Stimulated activated CD4-positive, alpha-beta T cell treated with anti-CD3 and anti-CD28 coated beads, TNF-alpha, amount 100 ng/mL, for 1 hour (primary cell): ENCODE data around the gene STK24.

ENCODE experiments used
- DNase-seq, 3 donors: peaks; one replicate each; pipeline ENCODE4 v3.0.0-alpha.2; 2020; ENCODE audit warnings: low read depth in 3 of 3, low spot score in 1 of 3

Gene STK24

GRCh38 chr13:98439896-98440295 lies 137.0 kb downstream of the STK24 start:
- DNase-seq = no peak

GRCh38 chr13:98439126-98439828 lies 137.6 kb downstream of the STK24 start:
- no peak for DNase-seq

- DNase-seq = no peak
These were observed 138.4 kb downstream of the STK24 start for GRCh38 chr13:98438246-98439125.

- no peak for DNase-seq
These were observed 140.5 kb downstream of the STK24 start for GRCh38 chr13:98436233-98436910.

GRCh38 chr13:98435376-98435775 lies 141.5 kb downstream of the STK24 start:
- no peak for DNase-seq

GRCh38 chr13:98434060-98434459 lies 142.8 kb downstream of the STK24 start:
- no peak for DNase-seq

GRCh38 chr13:98433654-98434053 lies 143.3 kb downstream of the STK24 start:
- no peak for DNase-seq

- no peak for DNase-seq
These were observed 144.3 kb downstream of the STK24 start for GRCh38 chr13:98432638-98433037.

GRCh38 chr13:98429977-98430736 lies 146.8 kb downstream of the STK24 start:
- no peak for DNase-seq

GRCh38 chr13:98429531-98429930 lies 147.4 kb downstream of the STK24 start:
- DNase-seq = no peak

GRCh38 chr13:98429081-98429480 lies 147.8 kb downstream of the STK24 start:
- DNase-seq = no peak

- no peak for DNase-seq
These were observed 148.5 kb downstream of the STK24 start for GRCh38 chr13:98428256-98428966.

GRCh38 chr13:98427331-98427995 lies 149.4 kb downstream of the STK24 start:
- no peak for DNase-seq

- no peak for DNase-seq
These were observed 153.5 kb downstream of the STK24 start for GRCh38 chr13:98423417-98423816.

- DNase-seq = no peak
These were observed 154.9 kb downstream of the STK24 start for GRCh38 chr13:98422046-98422445.

- no peak for DNase-seq
These were observed 156.2 kb downstream of the STK24 start for GRCh38 chr13:98420554-98421175.

- no peak for DNase-seq
These were observed 156.9 kb downstream of the STK24 start for GRCh38 chr13:98419786-98420553.

- no peak for DNase-seq
These were observed 160.5 kb downstream of the STK24 start for GRCh38 chr13:98416408-98416807.
